ENCODE results near the gene SGSH.

The SGSH gene

DNA sequence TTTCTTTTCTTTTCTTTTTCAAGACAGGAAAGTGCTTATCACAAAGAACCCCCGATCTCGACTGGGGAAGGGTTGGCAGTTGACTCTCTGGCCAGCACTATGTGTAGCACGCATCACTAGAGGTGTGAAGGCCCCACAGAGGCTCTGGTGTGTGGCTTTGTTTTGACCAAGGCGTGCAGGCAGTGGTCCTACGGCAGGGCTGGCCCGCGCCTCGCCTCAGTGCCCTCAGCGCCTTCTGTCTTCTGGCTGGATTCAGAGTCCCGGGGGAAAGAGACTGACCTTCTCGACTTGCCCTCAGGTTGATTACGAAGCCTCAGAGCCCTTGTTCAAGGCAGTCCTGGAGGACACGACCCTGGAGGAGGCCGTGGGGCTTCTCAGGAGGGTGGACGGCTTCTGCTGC lies 18.7 kb downstream of the SGSH start:
- TF ChIP-seq, protein P1, sequence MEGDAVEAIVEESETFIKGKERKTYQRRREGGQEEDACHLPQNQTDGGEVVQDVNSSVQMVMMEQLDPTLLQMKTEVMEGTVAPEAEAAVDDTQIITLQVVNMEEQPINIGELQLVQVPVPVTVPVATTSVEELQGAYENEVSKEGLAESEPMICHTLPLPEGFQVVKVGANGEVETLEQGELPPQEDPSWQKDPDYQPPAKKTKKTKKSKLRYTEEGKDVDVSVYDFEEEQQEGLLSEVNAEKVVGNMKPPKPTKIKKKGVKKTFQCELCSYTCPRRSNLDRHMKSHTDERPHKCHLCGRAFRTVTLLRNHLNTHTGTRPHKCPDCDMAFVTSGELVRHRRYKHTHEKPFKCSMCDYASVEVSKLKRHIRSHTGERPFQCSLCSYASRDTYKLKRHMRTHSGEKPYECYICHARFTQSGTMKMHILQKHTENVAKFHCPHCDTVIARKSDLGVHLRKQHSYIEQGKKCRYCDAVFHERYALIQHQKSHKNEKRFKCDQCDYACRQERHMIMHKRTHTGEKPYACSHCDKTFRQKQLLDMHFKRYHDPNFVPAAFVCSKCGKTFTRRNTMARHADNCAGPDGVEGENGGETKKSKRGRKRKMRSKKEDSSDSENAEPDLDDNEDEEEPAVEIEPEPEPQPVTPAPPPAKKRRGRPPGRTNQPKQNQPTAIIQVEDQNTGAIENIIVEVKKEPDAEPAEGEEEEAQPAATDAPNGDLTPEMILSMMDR (IDR thresholded peaks at IDR 0.05): no peak

GRCh38 chr17:80198144-80198661 lies 21.9 kb downstream of the SGSH start:
- TF ChIP-seq, protein P1 (IDR thresholded peaks at IDR 0.05): no peak

GRCh38 chr17:80196652-80197051 lies 23.5 kb downstream of the SGSH start:
- TF ChIP-seq, protein P1 (IDR thresholded peaks at IDR 0.05): no peak

GRCh38 chr17:80195671-80196529 lies 24.2 kb downstream of the SGSH start:
- TF ChIP-seq, protein P1 (IDR thresholded peaks at IDR 0.05): peak; percentile 81

- TF ChIP-seq, protein P1 (IDR thresholded peaks at IDR 0.05): no peak
Observed at GRCh38 chr17:80195141-80195540, 25.0 kb downstream of the SGSH start.

DNA sequence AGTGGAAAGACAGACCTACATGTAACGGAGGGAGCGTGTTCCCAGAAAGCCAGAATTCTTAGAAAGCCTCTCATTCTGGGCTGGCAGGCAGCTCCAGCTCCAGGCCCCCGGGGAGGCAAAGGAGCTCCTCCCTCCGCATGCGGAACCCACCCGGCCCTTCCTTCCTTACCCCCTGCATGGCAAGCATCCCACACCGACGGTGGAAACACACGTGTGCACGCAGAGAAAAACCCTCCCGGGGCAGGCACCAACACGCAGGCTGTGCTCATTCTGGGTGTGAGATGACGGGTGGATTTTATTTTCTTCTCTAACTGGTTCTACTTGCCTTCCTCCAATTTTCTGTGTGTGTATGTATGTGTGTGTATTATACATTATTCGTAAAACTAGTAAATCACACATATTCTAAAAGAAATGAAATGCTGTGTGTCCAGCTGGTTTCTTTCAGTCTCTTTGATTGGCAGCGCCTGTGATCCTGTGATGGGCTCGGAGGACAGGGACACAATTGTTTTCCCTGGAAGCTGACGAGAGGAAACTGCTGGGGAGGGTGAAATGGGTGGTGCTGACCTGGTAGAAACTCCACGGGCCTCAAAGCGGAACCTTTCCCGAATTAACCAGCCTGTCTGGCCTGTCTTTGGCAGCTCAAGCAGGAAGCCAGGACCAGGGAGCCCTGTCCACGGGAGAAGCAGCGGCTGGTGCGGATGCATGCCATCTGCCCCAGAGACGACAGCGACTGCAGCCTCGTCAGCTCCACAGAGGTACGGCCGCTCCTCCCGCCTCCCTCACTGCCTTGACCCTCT lies 28.1 kb downstream of the SGSH start:
- TF ChIP-seq, protein P1 (IDR thresholded peaks at IDR 0.05): no peak

DNA sequence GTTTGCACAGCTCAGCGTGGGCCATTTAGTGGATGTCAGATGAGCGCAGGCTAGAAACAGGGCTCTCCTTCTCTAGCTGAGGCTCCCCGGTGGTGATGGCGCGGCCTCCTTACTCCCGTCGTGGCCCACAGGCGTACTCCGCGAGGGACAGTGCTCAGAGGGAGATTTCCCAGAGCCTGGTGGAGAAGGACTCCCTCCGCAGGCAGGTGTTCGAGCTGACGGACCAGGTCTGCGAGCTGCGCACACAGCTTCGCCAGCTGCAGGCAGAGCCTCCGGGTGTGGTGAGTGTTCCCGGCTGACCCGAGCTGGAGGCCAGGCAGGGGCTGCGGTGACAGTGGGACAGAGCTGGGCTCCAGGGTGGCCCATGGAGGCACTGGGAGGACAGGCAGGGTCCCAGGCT lies 28.9 kb downstream of the SGSH start:
- TF ChIP-seq, protein P1 (IDR thresholded peaks at IDR 0.05): no peak

Data from LNCAP (cell line).